ENCODE data around the gene NUDT4. TPM values are rescaled to one million over a fixed set of nuclear protein-coding genes. Genes with fewer than 3 reads are reported as not detected.

The NUDT4 gene
- total RNA-seq, 1 donor from 2014 or later: 60.2 TPM

GRCh38 chr12:93338598-93338997 lies 39.1 kb upstream of the NUDT4 start:
- H3K4me3 Mint-ChIP-seq (ENCODE audit: unreplicated experiment): no peak overlapping the region
- Histone ChIP-seq H3K9ac (ENCODE audit: low read length) (no peak overlapping the region), H4K20me1 (ENCODE audit: insufficient read depth, low read length) (no peaks in the 10 kb centered on the region), H2AFZ (ENCODE audit: low read depth, low read length) (no peak overlapping the region), H3K27me3 (ENCODE audit: insufficient read depth, low read length) (no peaks in the 10 kb centered on the region), H3K4me2 (ENCODE audit: low read length) (no peak overlapping the region), H3K4me1 (ENCODE audit: insufficient read depth, low read length) (peaks cover 15% of the 10 kb centered on the region), H3K36me3 (ENCODE audit: insufficient read depth, low read length) (no peaks in the 10 kb centered on the region), H3K4me3 (ENCODE audit: insufficient read depth, low read depth, low read length) (no peak overlapping the region), H3K27ac (ENCODE audit: low read depth, low read length) (no peak overlapping the region), H3K9me3 (ENCODE audit: insufficient read depth, low read depth, low read length) (no peaks in the 10 kb centered on the region), H3K79me2 (ENCODE audit: insufficient read depth, low read length) (no peaks in the 10 kb centered on the region)
- H3K27ac Mint-ChIP-seq (ENCODE audit: unreplicated experiment): no peak overlapping the region
- DNase-seq (ENCODE audit: low read depth) (no peak), FAIRE-seq (no peak)
- no peak for TF ChIP-seq EZH2 (IDR thresholded peaks at IDR 0.05; ENCODE audit: insufficient read depth, low read length)
- no peak for TF ChIP-seq CTCF (IDR thresholded peaks at IDR 0.05; ENCODE audit: insufficient read depth, low read depth, low read length)
- H3K9me3 Mint-ChIP-seq (ENCODE audit: unreplicated experiment): no peaks in the 10 kb centered on the region
- peaks cover 14% of the 10 kb centered on the region for H3K4me1 Mint-ChIP-seq (ENCODE audit: low read depth, unreplicated experiment)
- H3K27me3 Mint-ChIP-seq (ENCODE audit: low read depth, unreplicated experiment): no peaks in the 10 kb centered on the region
- no peaks in the 10 kb centered on the region for H3K36me3 Mint-ChIP-seq (ENCODE audit: low read depth, unreplicated experiment)

- Mint-ChIP-seq H3K36me3 (ENCODE audit: low read depth, unreplicated experiment) (no peaks in the 10 kb centered on the region), H3K4me1 (ENCODE audit: low read depth, unreplicated experiment) (peaks cover 14% of the 10 kb centered on the region), H3K27me3 (ENCODE audit: low read depth, unreplicated experiment) (no peaks in the 10 kb centered on the region), H3K27ac (ENCODE audit: unreplicated experiment) (no peak overlapping the region), H3K4me3 (ENCODE audit: unreplicated experiment) (no peak overlapping the region), H3K9me3 (ENCODE audit: unreplicated experiment) (no peaks in the 10 kb centered on the region)
- Histone ChIP-seq H4K20me1 (ENCODE audit: insufficient read depth, low read length) (no peaks in the 10 kb centered on the region), H3K9me3 (ENCODE audit: insufficient read depth, low read depth, low read length) (no peaks in the 10 kb centered on the region), H3K4me3 (ENCODE audit: insufficient read depth, low read depth, low read length) (no peak overlapping the region), H2AFZ (ENCODE audit: low read depth, low read length) (no peak overlapping the region), H3K79me2 (ENCODE audit: insufficient read depth, low read length) (no peaks in the 10 kb centered on the region), H3K4me2 (ENCODE audit: low read length) (no peak overlapping the region), H3K9ac (ENCODE audit: low read length) (no peak overlapping the region), H3K27me3 (ENCODE audit: insufficient read depth, low read length) (no peaks in the 10 kb centered on the region), H3K4me1 (ENCODE audit: insufficient read depth, low read length) (peaks cover 15% of the 10 kb centered on the region), H3K27ac (ENCODE audit: low read depth, low read length) (no peak overlapping the region), H3K36me3 (ENCODE audit: insufficient read depth, low read length) (no peaks in the 10 kb centered on the region)
- TF ChIP-seq EZH2 (IDR thresholded peaks at IDR 0.05; ENCODE audit: insufficient read depth, low read length): no peak
- no peak for TF ChIP-seq CTCF (IDR thresholded peaks at IDR 0.05; ENCODE audit: insufficient read depth, low read depth, low read length)
- FAIRE-seq (no peak), DNase-seq (ENCODE audit: low read depth) (no peak)
These were observed 38.0 kb upstream of the NUDT4 start for GRCh38 chr12:93339695-93340094.

- Histone ChIP-seq H3K4me2 (ENCODE audit: low read length) (no peak overlapping the region), H3K27me3 (ENCODE audit: insufficient read depth, low read length) (no peaks in the 10 kb centered on the region), H3K9ac (ENCODE audit: low read length) (no peak overlapping the region), H3K9me3 (ENCODE audit: insufficient read depth, low read depth, low read length) (no peaks in the 10 kb centered on the region), H3K4me3 (ENCODE audit: insufficient read depth, low read depth, low read length) (no peak overlapping the region), H3K4me1 (ENCODE audit: insufficient read depth, low read length) (peaks cover 5% of the 10 kb centered on the region), H3K27ac (ENCODE audit: low read depth, low read length) (no peak overlapping the region), H4K20me1 (ENCODE audit: insufficient read depth, low read length) (no peaks in the 10 kb centered on the region), H2AFZ (ENCODE audit: low read depth, low read length) (no peak overlapping the region), H3K79me2 (ENCODE audit: insufficient read depth, low read length) (no peaks in the 10 kb centered on the region), H3K36me3 (ENCODE audit: insufficient read depth, low read length) (no peaks in the 10 kb centered on the region)
- no peak for FAIRE-seq
- no peak for TF ChIP-seq CTCF (IDR thresholded peaks at IDR 0.05; ENCODE audit: insufficient read depth, low read depth, low read length)
- TF ChIP-seq EZH2 (IDR thresholded peaks at IDR 0.05; ENCODE audit: insufficient read depth, low read length): no peak
- Mint-ChIP-seq H3K27ac (ENCODE audit: unreplicated experiment) (no peak overlapping the region), H3K4me1 (ENCODE audit: low read depth, unreplicated experiment) (peaks cover 5% of the 10 kb centered on the region), H3K36me3 (ENCODE audit: low read depth, unreplicated experiment) (no peaks in the 10 kb centered on the region), H3K27me3 (ENCODE audit: low read depth, unreplicated experiment) (no peaks in the 10 kb centered on the region), H3K4me3 (ENCODE audit: unreplicated experiment) (no peak overlapping the region), H3K9me3 (ENCODE audit: unreplicated experiment) (no peaks in the 10 kb centered on the region)
- DNase-seq (ENCODE audit: low read depth): no peak
These were observed 36.2 kb upstream of the NUDT4 start for GRCh38 chr12:93341409-93342049.

Data from astrocyte (in vitro differentiated cells and primary cell).